Fibroblast of skin of abdomen (primary cell): ENCODE results near the gene SMIM15. TPM values are rescaled to one million over a fixed set of nuclear protein-coding genes. Genes with fewer than 3 reads are reported as not detected.
"Not testable (repeated sequence)": the region's sequence is repeated elsewhere in the genome, so short reads cannot be mapped to it uniquely, and the experiment has no call there.

Source experiments
- DNase-seq: peaks from one replicate; pipeline ENCODE4 v3.0.0-alpha.2; 2013
- polyA plus RNA-seq, 2 experiments: library from polyadenylated mRNA; unstranded; fragments of 120-200 nt; gene quantifications; one replicate each; pipeline ENCODE4 v1.2.1, GENCODE V29; 2013; ENCODE audit not compliant: insufficient read length in 2 of 2

Gene SMIM15, protein sequence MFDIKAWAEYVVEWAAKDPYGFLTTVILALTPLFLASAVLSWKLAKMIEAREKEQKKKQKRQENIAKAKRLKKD
- 66.1 TPM for polyA plus RNA-seq (2013, experiment 1 of 2; ENCODE audit: insufficient read length)
- polyA plus RNA-seq (2013, experiment 2 of 2; ENCODE audit: insufficient read length), result 59.8 TPM

DNA sequence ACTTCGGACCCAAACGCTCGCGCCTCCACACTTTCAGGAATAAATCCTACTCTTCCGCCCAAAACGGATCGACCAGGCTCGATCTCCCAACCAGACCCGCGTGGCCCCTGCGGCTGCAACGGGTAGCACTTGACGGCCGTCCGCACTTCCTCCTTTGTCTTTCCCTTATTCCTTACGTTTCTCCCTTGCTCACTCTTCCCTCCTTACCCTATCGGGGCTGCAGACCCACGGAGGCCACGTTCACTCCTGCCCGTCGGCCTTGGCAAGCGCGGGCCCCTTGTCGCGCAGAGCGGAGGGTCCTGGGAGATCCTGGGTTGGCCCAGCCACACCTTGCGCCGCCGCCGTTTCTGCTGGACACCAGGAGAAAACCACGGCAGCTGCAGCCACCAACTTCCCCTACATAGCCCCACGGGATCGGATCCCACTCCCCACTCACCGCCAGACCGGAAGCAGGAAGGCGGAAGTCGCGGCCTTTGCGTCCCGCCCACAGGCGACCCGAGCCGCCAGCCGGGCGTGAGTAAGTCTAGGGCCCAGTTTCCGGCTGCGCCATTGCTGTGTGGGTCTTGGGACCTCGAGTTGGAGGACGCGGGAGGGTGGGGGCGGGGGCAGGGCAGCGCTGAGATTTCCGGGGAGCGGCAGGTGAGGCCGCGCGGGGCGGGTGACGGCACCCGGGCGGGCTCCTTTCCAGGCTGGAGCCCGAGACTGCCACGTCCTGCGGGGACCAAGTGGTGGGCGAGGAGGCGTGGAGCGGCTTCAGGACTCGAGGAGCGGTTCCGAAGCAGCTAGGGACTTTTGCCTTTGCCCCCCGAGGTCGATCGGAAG lies at the start of gene SMIM15:
Gene SMIM15 (minus strand): TSS at position 459 of the 822 bp plus-strand sequence. CDS start 2,297 bp downstream, outside the sequence.
- peak; percentile 89 for DNase-seq

DNA sequence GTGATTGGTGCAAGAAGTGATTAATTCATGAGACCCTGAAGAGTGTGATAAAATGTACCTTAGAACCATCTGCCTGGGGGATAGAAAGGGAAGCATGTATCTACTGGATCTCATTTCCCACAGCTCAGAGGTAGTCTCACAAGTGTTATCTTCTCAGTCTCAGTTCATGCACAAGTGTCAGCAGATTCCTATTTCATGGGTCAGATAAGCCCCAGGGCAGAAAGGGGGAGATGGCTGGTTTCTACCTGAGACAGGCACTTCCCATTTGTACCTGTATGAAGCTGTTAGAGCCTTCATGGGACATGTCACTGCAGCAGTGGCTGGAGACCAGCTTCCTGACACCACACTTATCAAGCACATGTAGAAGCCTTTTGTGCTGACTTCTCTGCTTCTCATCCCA lies 45.6 kb upstream of the SMIM15 start:
- DNase-seq, result no peak

DNA sequence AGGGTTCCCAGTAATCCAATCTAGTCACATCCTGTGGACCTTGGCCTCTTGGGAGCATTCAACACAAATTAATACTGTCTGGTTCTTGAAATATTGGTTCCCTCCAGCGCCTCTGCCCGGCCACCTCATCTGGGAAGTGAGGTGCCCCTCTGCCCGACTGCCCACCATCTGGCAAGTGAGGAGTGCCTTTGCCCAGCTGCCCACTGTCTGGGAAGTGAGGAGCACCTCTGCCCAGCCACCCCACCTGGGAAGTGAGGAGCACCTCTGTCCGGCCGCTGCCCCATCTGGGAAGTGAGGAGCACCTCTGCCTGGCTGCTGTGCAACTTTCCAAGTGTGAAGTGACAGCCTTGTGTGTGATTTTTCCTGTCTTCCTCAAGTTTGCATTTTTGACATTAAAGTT lies 42.7 kb upstream of the SMIM15 start:
- DNase-seq, result no peak

DNA sequence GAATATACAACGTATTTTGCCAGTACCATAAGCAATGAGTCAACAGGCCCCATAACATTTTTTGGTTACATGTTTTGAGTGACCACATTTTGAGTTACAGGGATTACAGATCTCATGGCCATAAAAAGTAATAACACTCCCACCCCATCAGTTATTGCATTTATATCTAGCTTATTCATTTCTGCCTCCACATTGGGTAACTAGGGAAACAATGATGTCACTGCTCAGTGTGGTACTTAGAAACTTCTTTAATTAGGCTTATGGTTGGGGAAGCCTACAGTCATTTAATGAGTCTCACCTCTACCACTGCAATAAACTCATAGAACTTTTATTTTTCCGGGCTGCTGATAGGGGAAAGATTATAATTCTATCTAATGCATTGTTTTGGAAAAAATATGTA lies 39.9 kb upstream of the SMIM15 start:
- peak; percentile 62 for DNase-seq

DNA sequence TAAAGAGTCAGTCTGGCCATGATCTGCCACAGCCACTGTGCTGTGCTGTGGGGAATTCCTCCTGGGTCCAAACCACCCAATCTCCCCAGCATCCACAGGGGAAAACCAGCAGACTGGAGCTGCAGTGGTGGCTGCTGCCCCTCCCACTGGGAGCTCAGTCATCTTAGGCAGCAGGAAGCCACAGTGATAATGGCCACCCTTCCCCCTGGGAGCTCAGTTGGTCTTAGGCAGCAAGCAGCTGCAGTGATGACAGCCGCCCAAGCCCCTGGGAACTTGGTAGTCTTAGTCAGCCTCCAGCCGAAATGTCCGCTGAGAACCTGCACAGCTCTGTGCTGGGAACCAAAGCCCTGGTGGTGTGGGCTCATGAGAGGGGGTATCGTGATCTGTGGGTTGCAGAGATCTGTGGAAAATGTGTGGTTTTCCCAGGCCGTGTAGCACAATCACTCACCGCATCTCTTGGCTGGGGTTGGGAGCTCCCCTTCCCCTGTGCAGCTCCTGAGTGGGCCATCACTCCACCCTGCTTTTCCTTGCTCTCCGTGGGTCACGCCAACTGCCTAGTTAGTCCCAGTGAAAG lies 38.4 kb upstream of the SMIM15 start:
- peak; percentile 16 for DNase-seq

DNA sequence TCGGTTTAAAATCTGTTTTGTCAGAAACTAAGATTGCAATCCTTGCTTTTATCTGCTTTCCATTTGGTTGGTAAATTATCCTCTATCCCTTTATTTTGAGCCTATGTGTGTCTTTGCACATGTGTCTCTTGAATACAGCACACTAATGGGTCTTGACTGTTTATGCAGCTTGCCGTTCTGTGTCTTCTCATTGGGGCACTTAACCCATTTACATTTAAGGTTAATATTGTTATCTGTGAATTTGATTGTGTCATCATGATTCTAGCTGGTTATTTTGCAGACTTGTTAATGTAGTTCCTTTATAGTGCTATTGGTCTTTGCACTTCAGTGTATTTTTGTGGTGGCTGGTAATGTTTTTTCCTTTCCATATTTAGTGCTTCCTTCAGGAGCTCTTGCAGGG lies 36.3 kb upstream of the SMIM15 start:
- no peak for DNase-seq

DNA sequence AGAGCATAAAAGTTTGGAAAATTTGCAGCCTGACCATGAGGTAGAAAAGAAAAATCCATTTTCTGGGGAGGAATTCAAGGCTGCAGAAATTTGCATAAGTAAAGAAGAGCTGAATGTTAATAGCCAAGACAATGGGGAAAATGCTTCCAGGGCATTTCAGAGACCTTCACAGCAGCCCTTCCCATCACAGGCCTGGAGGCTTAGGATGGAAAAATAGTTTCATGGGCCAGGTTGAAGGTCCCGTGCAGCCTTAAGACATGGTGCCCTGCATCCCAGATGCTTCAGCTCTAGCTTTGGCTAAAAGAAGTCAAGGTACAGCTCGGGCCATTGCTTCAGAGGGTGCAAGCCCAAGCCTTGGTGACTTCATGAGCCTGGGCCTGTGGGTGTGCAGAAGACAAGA lies 25.6 kb upstream of the SMIM15 start:
- not testable (repeated sequence) for DNase-seq

DNA sequence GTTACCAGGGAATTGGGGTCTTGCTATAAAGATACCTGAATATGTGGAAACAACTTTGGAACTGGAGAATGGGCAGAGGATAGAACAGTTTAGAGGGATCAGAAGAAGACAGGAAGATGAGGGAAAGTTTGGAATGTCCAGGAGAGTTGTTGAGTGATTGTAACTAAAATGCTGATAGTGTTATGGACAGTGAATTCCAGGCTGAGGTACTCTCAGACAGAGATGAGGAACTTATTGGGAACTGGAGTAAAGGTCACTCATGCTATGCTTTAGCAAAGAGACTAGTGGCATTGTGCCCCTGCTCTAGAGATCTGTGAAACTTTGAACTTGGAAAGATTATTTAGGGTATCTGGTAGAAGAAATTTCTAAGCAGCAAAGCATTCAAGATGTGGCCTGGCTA lies 25.1 kb upstream of the SMIM15 start:
- not testable (repeated sequence) for DNase-seq

DNA sequence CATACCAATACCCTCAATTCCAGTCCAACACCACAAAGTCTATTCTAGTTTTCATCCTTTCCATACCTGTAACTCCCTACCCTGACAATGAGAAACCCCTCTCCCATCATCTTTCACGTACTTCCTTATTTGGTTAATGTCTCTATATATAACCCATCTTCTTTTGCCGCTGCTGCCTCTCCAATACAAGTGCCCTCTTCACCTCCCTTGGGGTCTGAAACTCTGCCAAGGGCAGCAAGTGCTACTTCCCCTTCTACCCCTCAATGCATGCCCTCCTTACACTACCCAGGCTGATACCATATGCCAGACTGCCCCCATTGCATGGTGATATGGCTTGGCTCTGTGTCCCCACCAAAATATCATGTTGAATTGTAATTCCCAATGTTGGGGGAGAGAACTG lies 24.4 kb upstream of the SMIM15 start:
- DNase-seq, result no peak

DNA sequence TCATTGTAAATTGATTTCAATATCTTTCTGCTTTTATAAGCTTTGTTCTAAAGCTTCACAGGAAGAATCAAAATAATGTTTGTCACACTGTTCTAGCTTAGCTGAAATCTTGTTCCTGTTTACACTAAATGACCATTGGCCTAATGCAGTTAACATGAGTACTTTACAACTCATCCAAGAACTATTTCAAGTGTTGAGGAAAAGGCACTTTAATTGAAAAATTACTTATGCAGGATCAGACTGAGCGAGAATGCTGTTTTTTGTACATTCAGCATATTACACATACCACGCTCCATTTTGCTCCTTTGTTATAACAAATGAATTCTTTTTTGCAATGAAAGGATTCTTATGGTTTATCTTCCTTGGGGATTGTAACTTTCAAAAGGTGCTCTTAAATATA lies 22.4 kb upstream of the SMIM15 start:
- peak; percentile 40 for DNase-seq

DNA sequence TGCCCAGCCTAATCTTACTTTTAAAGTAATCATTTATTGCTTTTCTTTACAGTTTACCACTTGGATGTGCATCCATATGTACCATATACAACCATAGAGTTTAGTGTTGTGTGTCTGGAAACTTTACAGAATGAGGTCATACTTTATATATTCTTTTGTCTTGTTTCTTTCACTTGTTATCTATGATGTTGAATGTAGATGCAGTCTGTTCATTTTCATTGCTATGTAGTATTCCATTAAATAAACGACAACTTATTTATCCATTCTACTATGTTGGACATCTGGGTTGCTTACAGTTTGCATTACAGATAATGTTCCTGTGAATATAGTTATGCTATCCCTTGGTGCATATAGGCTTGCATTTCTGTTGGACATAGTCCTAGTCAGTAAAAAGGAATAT lies 21.3 kb upstream of the SMIM15 start:
- no peak for DNase-seq

DNA sequence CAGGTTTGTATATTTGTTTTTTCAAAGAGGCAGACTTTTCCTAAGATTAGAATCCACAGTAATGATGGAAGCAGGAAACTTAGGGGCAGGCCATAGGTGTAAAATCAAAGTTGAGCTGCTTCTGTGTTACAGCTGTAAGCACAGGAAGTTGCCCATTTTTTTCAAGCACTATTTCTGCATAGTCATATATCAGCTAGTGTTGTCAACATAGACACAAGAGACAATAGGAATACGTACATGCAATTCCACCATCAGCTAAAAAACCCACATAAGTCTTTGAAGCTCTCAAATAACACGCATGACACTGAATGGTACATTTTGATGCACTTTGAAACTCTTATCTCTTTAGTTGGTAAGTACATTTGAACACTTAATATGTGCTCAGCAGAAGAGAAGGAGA lies 20.2 kb upstream of the SMIM15 start:
- DNase-seq, result no peak

DNA sequence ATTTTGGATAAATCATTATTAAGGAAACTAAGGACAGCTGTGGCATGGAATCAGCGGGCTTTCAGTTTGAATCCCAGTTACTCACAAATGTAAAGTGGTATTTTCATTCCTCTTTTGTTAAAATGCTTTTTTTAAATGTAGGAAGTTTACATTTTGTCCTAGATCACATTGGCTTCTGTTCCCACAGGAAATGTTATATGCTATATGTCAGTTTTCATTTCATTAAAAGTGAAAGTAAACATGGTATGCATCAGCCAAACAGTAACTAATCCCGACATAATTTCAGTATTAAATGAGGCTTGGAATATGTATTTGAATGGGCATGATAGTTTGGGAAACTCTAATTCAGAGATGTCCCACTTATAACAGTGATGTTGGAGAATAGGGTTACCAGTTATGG lies 18.6 kb upstream of the SMIM15 start:
- DNase-seq, result no peak

DNA sequence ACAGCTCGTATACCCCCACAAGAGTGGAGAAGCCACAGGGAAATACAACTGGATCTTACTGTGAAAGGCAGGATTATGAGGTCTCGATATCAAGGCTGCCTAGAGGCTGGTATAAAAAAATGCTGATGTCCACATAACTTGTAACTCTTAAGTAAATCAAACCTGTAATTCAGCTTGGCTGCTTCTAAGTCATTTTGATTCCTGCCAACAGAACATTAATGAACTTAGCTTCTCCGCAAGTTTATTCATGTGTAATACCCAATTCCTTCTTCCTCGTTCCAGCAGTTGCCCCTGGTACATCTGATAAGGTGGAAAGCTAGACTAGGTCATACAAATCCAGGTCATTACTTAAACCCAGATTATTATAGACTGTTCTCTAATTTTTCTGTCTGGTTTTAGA lies 16.4 kb upstream of the SMIM15 start:
- DNase-seq, result no peak

DNA sequence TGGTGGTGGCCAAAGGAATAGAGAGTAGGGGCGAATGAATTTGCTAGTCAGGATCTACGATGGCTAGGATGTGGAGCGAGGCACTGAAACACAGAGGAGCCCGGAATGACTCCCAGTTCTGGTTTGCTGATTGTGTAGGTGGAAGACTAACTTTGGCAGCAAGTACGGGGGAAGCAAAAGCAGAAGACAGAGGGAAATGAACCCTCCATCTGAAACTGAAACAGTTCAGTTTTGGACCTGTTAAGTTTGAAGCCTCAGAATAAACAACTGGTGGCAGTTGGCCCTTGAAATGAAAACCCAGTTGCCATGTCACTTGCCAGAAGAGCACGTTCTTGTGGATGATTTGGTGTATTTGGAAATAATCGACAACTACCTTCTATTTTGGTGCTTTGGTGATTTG lies 15.4 kb upstream of the SMIM15 start:
- no peak for DNase-seq

DNA sequence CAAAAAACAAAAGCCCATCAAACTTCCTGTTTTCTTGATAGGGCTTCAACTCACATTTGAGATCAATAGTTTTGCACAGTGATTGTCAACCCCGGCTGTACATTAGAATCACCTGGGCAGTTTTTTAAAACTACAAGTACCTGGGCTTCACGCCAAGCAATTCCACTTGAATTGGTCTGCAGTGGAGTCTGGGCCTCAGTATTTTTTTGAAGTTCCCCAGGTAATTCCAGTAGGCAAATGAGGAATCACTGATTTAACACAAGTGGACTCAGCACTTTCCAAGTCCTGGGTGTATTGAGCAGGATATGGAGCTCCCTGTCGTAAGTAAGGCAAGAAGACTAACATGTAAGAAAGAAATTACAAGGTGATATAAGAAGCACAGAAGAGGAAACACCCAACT lies 14.8 kb upstream of the SMIM15 start:
- DNase-seq, result no peak

DNA sequence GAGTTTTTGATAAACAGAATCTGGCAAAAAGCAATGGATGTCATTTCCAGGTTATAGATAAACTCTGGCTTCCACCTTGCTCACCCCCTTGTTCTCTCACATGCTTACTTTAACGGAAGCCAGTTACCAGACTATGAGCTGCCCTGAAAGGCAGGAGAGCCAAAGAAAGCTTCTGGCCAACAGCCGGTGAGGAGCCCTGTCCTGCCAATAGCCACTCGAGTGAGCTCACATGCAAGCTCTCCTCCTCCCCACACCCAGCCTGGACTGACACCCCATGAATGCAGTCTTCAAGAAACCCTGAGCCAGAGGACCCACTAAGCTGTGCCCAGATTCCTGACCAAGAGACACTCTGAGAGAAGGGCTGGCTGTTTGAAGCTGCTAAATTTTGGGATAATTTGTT lies 14.4 kb upstream of the SMIM15 start:
- no peak for DNase-seq

DNA sequence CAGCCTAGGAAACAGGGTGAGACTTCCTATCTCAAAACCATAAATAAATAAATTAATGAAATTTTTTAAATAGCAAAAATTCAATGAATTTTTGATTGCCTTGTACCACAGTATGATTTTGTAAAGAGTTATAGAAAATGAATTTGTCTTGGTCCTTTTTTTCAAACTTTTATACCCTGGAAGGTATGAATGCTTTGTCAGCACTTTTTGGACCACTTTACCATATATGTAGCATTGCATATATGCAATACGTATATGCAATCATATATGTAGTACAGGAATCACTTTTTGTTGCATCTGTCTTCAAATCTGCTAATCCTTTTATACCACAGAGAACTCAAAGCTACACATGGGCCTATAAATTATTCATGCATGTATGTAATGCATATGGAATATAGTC lies 9.2 kb upstream of the SMIM15 start:
- no peak for DNase-seq

DNA sequence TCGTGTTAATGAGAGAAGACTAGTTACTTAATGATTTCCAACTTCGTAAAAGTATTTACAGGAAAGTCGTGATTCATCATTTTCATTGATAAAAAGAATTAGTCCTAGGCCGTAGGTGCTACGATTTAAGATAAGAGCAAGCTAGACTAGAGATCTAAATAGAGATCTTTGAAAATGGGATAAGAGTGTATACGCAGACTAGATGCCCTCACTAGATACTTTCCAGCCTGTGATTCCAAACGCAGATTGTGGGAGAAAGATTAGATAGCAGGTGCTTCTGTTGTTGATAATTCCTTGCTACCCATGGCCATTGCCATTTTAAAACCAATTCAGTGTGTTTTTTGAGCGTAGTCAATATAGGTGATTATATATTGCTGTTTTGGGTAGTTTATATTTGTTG lies 6.7 kb upstream of the SMIM15 start:
- DNase-seq, result no peak

DNA sequence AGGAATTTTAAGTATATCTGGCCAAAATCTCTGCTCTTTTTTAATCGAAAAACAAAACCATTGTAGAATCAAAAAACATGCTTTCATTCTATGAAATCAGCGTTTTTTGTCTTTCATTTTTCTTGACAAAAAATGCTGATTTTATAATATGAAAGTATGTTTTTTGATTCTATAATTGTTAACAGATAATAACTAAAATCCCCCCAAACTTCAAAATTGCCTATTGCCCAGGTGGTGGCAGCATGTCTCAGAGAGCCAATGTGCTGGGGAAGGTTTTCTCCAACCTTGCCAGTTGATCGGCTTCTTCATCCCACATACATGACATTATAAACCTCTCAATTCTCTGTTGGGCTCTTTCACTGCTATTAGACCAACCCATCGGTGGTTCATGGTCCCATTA lies 5.1 kb upstream of the SMIM15 start:
- peak; percentile 61 for DNase-seq

DNA sequence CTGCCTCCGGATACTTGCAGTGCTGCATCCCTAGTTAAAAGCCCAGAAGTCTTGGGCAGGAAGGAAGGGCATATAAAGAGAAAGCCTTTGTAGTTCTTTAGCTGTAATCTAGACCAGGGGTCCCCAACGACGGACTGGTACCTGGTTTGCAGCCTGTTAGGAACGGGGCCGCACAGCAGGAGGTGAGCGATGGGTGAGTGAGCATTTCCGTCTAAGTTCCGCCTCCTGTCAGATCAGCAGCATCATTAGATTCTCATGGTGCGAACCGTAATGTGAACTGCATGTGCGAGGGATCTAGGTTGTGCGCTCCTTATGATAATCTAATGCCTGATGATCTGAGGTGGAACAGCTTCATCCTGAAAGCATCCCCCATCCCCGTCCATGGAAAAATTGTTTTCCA lies 1.6 kb upstream of the SMIM15 start:
- DNase-seq, result no peak

DNA sequence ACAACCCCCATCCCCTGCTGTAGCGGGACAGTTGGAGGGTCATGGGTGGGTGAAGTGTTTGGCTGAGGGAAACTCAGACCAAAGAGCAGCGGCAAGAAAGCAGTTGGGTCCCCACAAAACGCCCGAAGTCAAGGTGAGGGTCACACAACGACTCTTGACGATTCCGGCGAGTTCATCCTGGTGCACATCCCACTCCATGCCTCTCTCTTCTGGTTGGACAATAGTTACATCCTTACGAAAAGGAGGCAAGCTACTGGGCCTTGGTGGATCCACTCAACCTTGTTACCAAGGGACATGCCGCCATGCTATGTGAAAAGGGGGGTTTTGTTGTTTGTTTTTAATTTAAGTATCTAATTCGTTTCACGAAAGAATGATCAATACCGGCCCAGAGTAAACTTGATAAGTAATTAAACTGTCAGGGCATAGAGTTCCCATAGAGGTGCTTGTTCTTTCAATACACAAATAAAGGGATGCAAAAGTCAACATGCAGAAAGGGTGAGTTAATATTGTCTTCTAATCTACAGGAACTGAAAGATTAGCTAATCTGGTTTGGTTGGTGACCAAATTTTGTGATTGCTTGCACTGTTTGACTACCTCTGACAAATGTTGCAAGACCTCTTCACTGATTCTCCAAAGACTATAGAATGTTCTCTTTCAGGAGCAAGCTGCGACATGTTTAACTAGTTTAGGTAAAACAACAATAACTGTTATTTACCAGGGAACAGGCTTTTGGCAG lies 732 bp upstream of the SMIM15 start:
- DNase-seq, result peak; percentile 13

DNA sequence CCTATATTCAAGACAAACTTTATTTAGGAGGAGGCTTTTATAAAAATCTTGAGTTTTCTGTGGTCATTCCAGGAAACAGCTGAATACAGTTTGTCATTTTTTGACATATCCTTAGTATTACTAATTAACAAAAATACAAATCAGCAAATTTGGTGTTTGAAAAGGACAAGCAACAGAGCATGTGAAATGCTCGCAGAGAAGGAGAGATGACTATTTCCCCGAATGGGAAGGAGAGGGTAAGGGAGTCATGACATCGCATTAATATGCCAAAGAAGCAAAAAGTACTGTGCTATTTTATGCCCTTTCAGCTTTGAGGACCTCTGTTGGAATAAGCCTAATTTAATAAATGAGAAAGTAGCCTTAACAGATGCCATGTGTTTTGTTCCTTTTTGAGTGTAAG lies 1.8 kb downstream of the SMIM15 start:
- no peak for DNase-seq

DNA sequence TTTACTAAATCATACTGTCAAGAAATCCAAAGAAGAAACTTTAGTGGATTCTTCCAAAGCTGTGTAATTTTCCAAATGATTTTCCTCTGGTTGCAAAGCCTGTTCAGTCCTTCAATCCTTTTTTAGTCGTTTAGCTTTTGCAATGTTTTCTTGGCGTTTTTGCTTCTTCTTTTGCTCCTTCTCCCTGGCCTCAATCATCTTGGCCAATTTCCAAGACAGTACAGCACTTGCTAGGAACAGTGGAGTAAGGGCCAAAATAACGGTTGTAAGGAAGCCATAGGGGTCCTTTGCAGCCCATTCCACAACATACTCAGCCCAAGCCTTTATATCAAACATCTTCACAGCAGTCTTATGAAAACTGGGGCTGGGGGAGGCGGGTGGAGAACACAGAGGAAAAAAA lies 2.4 kb downstream of the SMIM15 start:
- no peak for DNase-seq
